Stimulated activated CD4-positive, alpha-beta T cell treated with anti-CD3 and anti-CD28 coated beads, Interleukin-12 subunit alpha, Interleukin-12 subunit beta, amount 100 ng/mL, for 4 hours (primary cell): ENCODE data around the gene RPL10L.

ENCODE experiments used
- DNase-seq: peaks from one replicate; pipeline ENCODE4 v3.0.0-alpha.2; 2020

The RPL10L gene

GRCh38 chr14:46651526-46652144 lies at the start of gene RPL10L:
Gene RPL10L, minus strand, starts transcription at chr14:46651781. Its CDS starts 45 bp downstream, at chr14:46651736.
- no peak for DNase-seq

- no peak for DNase-seq
These were observed 40.2 kb upstream of the RPL10L start for GRCh38 chr14:46691819-46692218.

GRCh38 chr14:46686652-46687051 lies 35.1 kb upstream of the RPL10L start:
- no peak for DNase-seq

GRCh38 chr14:46672128-46672527 lies 20.5 kb upstream of the RPL10L start:
- DNase-seq, result no peak

GRCh38 chr14:46663382-46663781 lies 11.8 kb upstream of the RPL10L start:
- no peak for DNase-seq

- no peak for DNase-seq
These were observed 10.1 kb upstream of the RPL10L start for GRCh38 chr14:46661728-46662127.

GRCh38 chr14:46653031-46653755 lies 1.6 kb upstream of the RPL10L start:
- DNase-seq, result no peak

GRCh38 chr14:46646796-46647195 lies 4.8 kb downstream of the RPL10L start:
- DNase-seq, result no peak

- DNase-seq, result no peak
These were observed 24.7 kb downstream of the RPL10L start for GRCh38 chr14:46626876-46627275.
